Skin of body (tissue), 3 donors: Measurements from ENCODE around the gene PPP2R5B. TPM values are rescaled to one million over a fixed set of nuclear protein-coding genes. Genes with fewer than 3 reads are reported as not detected.
"Not testable (repeated sequence)": the region's sequence is repeated elsewhere in the genome, so short reads cannot be mapped to it uniquely, and the experiment has no call there.

Experiments used
- DNase-seq: peaks from one replicate; lab custom pipeline; 2025; lab: John Stamatoyannopoulos, UW
- small RNA-seq: library from RNA; depleted of rRNA; stranded (forward); fragments of <200 nt; gene quantifications from one replicate; pipeline ENCODE3, GENCODE V24; 2014; ENCODE audit warnings: low replicate concordance
- total RNA-seq: library from RNA; depleted of rRNA; stranded (reverse); fragments of >200 nt; gene quantifications from one replicate; pipeline ENCODE4 v1.2.3, GENCODE V29; 2014

PPP2R5B gene
- total RNA-seq, 1 donor from 2014 or later, result 5.5 TPM

GRCh38 chr11:64974124-64974523 is 49.6 kb downstream of the PPP2R5B start:
- DNase-seq, result no peak

DNA sequence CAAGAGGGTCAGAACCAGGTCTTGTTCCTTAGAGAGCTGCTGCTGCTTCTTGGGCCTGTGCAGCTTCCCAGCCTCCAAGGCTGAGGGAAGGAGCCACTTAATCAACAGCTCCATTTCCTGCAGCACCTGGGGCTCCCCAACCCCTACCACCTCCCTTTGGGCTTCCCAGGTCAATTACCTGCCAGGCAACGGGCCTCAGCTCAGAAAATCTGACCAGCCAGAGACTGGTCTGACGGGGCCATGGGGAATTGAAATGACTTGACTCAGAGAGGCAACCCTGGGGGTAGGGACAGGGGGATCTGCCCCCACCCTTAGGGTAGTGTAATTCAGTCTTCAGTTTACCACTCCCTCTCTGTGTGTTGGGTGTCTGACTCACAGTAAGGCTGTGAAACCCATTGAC is 52.2 kb downstream of the PPP2R5B start:
- DNase-seq, result no peak

GRCh38 chr11:64983339-64983738 is 58.9 kb downstream of the PPP2R5B start:
- not testable (repeated sequence) for DNase-seq

Small RNA genes within 50 kb of the gene (small RNA-seq; reads per million reads assigned to genes)
- gene MIR6749 (not detected), gene MIR6750 (0.07 reads per million)

Other genes starting within 250 kb of the PPP2R5B start
- 8.5 TPM for gene NRXN2, start 201.5 kb upstream of the PPP2R5B start, total RNA-seq
- 5.1 TPM for gene RASGRP2, start 180.5 kb upstream of the PPP2R5B start, total RNA-seq
- gene PYGM, start 164.7 kb upstream of the PPP2R5B start, total RNA-seq, result 45.7 TPM
- gene SF1, start 146.1 kb upstream of the PPP2R5B start, total RNA-seq, result 154 TPM
- gene MAP4K2, start 121.5 kb upstream of the PPP2R5B start, total RNA-seq, result 8.2 TPM
- 11.7 TPM for gene MEN1, start 114.1 kb upstream of the PPP2R5B start, total RNA-seq
- gene CDC42BPG, start 80.0 kb upstream of the PPP2R5B start, total RNA-seq, result 9.7 TPM
- gene EHD1, start 46.1 kb upstream of the PPP2R5B start, total RNA-seq, result 27.1 TPM
- 8.1 TPM for gene ATG2A, start 7.5 kb upstream of the PPP2R5B start, total RNA-seq
- gene GPHA2, start 11.2 kb downstream of the PPP2R5B start, total RNA-seq, result not detected
- not detected for gene MAJIN, start 47.4 kb downstream of the PPP2R5B start, total RNA-seq
- gene BATF2, start 72.3 kb downstream of the PPP2R5B start, total RNA-seq, result 0.20 TPM
- gene ARL2, start 89.5 kb downstream of the PPP2R5B start, total RNA-seq, result 43.3 TPM
- gene SNX15, start 102.8 kb downstream of the PPP2R5B start, total RNA-seq, result 8.6 TPM
- gene SAC3D1, start 116.5 kb downstream of the PPP2R5B start, total RNA-seq, result 3.5 TPM
- 9.0 TPM for gene NAALADL1, start 133.9 kb downstream of the PPP2R5B start, total RNA-seq
- 4.1 TPM for gene CDCA5, start 159.4 kb downstream of the PPP2R5B start, total RNA-seq
- 20.5 TPM for gene ZFPL1, start 159.5 kb downstream of the PPP2R5B start, total RNA-seq
- 93.3 TPM for gene VPS51, start 171.5 kb downstream of the PPP2R5B start, total RNA-seq
- 31.4 TPM for gene TM7SF2, start 187.2 kb downstream of the PPP2R5B start, total RNA-seq
- gene ZNHIT2, start 193.0 kb downstream of the PPP2R5B start, total RNA-seq, result 3.3 TPM
- gene FAU, start 197.4 kb downstream of the PPP2R5B start, total RNA-seq, result 353 TPM
- gene MRPL49, start 197.6 kb downstream of the PPP2R5B start, total RNA-seq, result 35.5 TPM
- 12.0 TPM for gene SYVN1, start 209.8 kb downstream of the PPP2R5B start, total RNA-seq
- gene SPDYC, start 245.5 kb downstream of the PPP2R5B start, total RNA-seq, result not detected